HuH-7 (cell line): ENCODE measurements around the gene BASP1.
"Not testable (repeated sequence)": the region's sequence is repeated elsewhere in the genome, so short reads cannot be mapped to it uniquely, and the experiment has no call there.

Experiments used
- DNase-seq: peaks from one replicate; pipeline ENCODE4 v3.0.0; 2011; ENCODE audit warnings: low spot score

BASP1 gene

GRCh38 chr5:17319095-17319494 is 101.7 kb downstream of the BASP1 start:
- not testable (repeated sequence) for DNase-seq

GRCh38 chr5:17325770-17326599 is 108.6 kb downstream of the BASP1 start:
- DNase-seq, result no peak
